Smooth muscle cell (in vitro differentiated cells): ENCODE results near the gene CD48. TPM values are rescaled to one million over a fixed set of nuclear protein-coding genes. Genes with fewer than 3 reads are reported as not detected.
"Not testable (repeated sequence)": the region's sequence is repeated elsewhere in the genome, so short reads cannot be mapped to it uniquely, and the experiment has no call there.

Experiments used
- DNase-seq: peaks from one replicate; lab custom pipeline; 2025; ENCODE audit not compliant: unreplicated experiment; lab: John Stamatoyannopoulos, UW
- H2AFZ ChIP-seq: fragments of 200-600 bp; sonication (generic); 2 replicates; pipeline ENCODE4 v1.6.0; 2016; ENCODE audit warnings: antibody characterized with exemption, low read depth, mild to moderate bottlenecking
- H3F3A ChIP-seq: fragments of 200-600 bp; sonication (generic); 2 replicates; pipeline ENCODE4 v1.6.0; 2017; ENCODE audit warnings: antibody characterized with exemption, low read depth
- H3K27ac ChIP-seq: fragments of 200-600 bp; sonication (generic); 2 replicates; pipeline ENCODE4 v1.5.1; 2016; ENCODE audit warnings: low read depth, mild to moderate bottlenecking
- H3K27me3 ChIP-seq: fragments of 200-600 bp; sonication (generic); 2 replicates; pipeline ENCODE4 v1.6.1; 2016; ENCODE audit warnings: low read depth, mild to moderate bottlenecking
- H3K36me3 ChIP-seq: fragments of 200-600 bp; sonication (generic); 2 replicates; pipeline ENCODE4 v1.5.1; 2016; ENCODE audit warnings: low read depth
- H3K4me1 ChIP-seq: fragments of 200-600 bp; sonication (generic); 2 replicates; pipeline ENCODE4 v1.5.1; 2016; ENCODE audit warnings: low read depth
- H3K4me2 ChIP-seq: fragments of 200-600 bp; sonication (generic); 2 replicates; pipeline ENCODE4 v1.6.0; 2016; ENCODE audit warnings: mild to moderate bottlenecking
- H3K4me3 ChIP-seq: fragments of 200-600 bp; sonication (generic); 2 replicates; pipeline ENCODE4 v1.5.1; 2016; ENCODE audit warnings: mild to moderate bottlenecking
- H3K79me2 ChIP-seq: fragments of 200-600 bp; sonication (generic); 2 replicates; pipeline ENCODE4 v1.6.0; 2016; ENCODE audit warnings: low read depth, mild to moderate bottlenecking
- H3K9ac ChIP-seq: fragments of 200-600 bp; sonication (generic); 2 replicates; pipeline ENCODE4 v1.6.0; 2016; ENCODE audit warnings: low read depth
- H3K9me3 ChIP-seq: fragments of 200-600 bp; sonication (generic); replicated peaks from 2 replicates; pipeline ENCODE4 v1.5.1; 2016; ENCODE audit warnings: low read depth
- H4K20me1 ChIP-seq: fragments of 200-600 bp; sonication (generic); 2 replicates; pipeline ENCODE4 v1.6.0; 2016; ENCODE audit warnings: low read depth
- CTCF ChIP-seq: fragments of 200-600 bp; sonication (generic); IDR thresholded peaks from 2 replicates; pipeline ENCODE4 v1.5.1; 2017; ENCODE audit warnings: borderline replicate concordance, mild to moderate bottlenecking, antibody characterized with exemption; ENCODE audit not compliant: insufficient read depth, poor library complexity, severe bottlenecking
- WGBS: methylation state at CpG from one replicate; pipeline ENCODE4 v1.1.7; 2016; ENCODE audit warnings: low lambda C conversion rate; 5-methylcytosine and 5-hydroxymethylcytosine counted together
- polyA plus RNA-seq: library from polyadenylated mRNA; unstranded; fragments of >200 nt; fragmentation: Nextera tagmentation; extraction: Ambion mirVana; gene quantifications from 2 replicates; pipeline ENCODE4 v1.2.1, GENCODE V29; 2016
- total RNA-seq: library from RNA; depleted of rRNA; stranded (reverse); fragments of >200 nt; gene quantifications from 2 replicates; pipeline ENCODE4 v1.2.3, GENCODE V29; 2014

Gene CD48
- total and polyA plus RNA-seq, 2 experiments from 2014 or later: 0.37 TPM; not detected in 1

- Histone ChIP-seq H3K9me3 (no peaks in the 10 kb centered on the region), H3K4me1 (no peaks in the 10 kb centered on the region), H3K4me2 (no peak overlapping the region), H3K36me3 (no peaks in the 10 kb centered on the region), H3F3A (no peaks in the 10 kb centered on the region), H3K9ac (no peak overlapping the region), H2AFZ (no peak overlapping the region), H3K27me3 (no peaks in the 10 kb centered on the region), H4K20me1 (no peaks in the 10 kb centered on the region), H3K27ac (no peak overlapping the region), H3K79me2 (no peaks in the 10 kb centered on the region), H3K4me3 (no peak overlapping the region)
- TF ChIP-seq CTCF: no peak
- WGBS: 95% methylated on average over 2 of the region's 2 CpGs
- no peak for DNase-seq
Measured at GRCh38 chr1:160738271-160738670, 26.6 kb upstream of the CD48 start.

DNA sequence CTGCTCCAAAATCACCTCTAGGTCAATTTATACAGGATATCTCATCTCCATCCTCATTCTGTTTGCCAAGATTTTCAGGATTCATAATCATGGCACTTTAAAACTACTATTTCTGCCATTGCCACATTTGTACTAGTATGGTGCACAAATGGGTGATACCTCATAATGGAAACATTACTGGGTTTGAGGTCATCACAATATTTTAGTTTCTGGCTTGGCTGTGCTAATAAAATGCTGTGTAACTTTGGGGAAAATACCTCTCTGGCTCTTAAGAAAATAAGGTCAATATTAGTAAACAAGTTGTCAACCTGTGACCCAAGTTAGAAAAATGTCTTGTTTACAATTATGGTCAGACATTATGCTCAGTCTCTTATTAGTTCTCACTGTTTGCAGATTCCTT lies 22.7 kb upstream of the CD48 start:
- no peak overlapping the region for H3K27ac ChIP-seq
- no peak for DNase-seq
- H3K9ac ChIP-seq: no peak overlapping the region
- H3K4me2 ChIP-seq: no peak overlapping the region
- H3K4me3 ChIP-seq: no peak overlapping the region
- H3K9me3 ChIP-seq: no peaks in the 10 kb centered on the region
- H3K27me3 ChIP-seq: no peaks in the 10 kb centered on the region
- no peaks in the 10 kb centered on the region for H3F3A ChIP-seq
- H4K20me1 ChIP-seq: no peaks in the 10 kb centered on the region
- no peak overlapping the region for H2AFZ ChIP-seq
- no peaks in the 10 kb centered on the region for H3K36me3 ChIP-seq
- no peak for TF ChIP-seq CTCF
- H3K79me2 ChIP-seq: no peaks in the 10 kb centered on the region
- H3K4me1 ChIP-seq: no peaks in the 10 kb centered on the region

GRCh38 chr1:160733898-160734297 lies 22.3 kb upstream of the CD48 start:
- H3K27me3 ChIP-seq: no peaks in the 10 kb centered on the region
- H3K4me1 ChIP-seq: no peaks in the 10 kb centered on the region
- H3F3A ChIP-seq: no peaks in the 10 kb centered on the region
- H3K36me3 ChIP-seq: no peaks in the 10 kb centered on the region
- no peaks in the 10 kb centered on the region for H3K9me3 ChIP-seq
- H3K9ac ChIP-seq: no peak overlapping the region
- H3K79me2 ChIP-seq: no peaks in the 10 kb centered on the region
- no peak overlapping the region for H3K27ac ChIP-seq
- H3K4me3 ChIP-seq: no peak overlapping the region
- no peak for TF ChIP-seq CTCF
- H3K4me2 ChIP-seq: no peak overlapping the region
- H2AFZ ChIP-seq: no peak overlapping the region
- DNase-seq: no peak
- no peaks in the 10 kb centered on the region for H4K20me1 ChIP-seq

GRCh38 chr1:160731990-160732389 lies 20.4 kb upstream of the CD48 start:
- WGBS: 62% methylated on average over 1 of the region's 1 CpG
- TF ChIP-seq CTCF: no peak

GRCh38 chr1:160731564-160731963 lies 19.9 kb upstream of the CD48 start:
- not testable (repeated sequence) for H3K9me3 ChIP-seq, H3K9ac ChIP-seq, H3K27ac ChIP-seq, H3F3A ChIP-seq, H3K79me2 ChIP-seq, H3K4me2 ChIP-seq, H2AFZ ChIP-seq, H3K4me3 ChIP-seq, H4K20me1 ChIP-seq, H3K4me1 ChIP-seq, H3K36me3 ChIP-seq, H3K27me3 ChIP-seq, DNase-seq
- WGBS: 81% methylated on average over 2 of the region's 2 CpGs

More at GRCh38 chr1:160731990-160732389, 20.4 kb upstream of the CD48 start:
- Histone ChIP-seq H3K4me2 (no peak overlapping the region), H2AFZ (no peak overlapping the region), H3K36me3 (no peaks in the 10 kb centered on the region), H3K4me1 (no peaks in the 10 kb centered on the region), H3K79me2 (no peaks in the 10 kb centered on the region), H3K27ac (no peak overlapping the region), H3K9ac (no peak overlapping the region), H3K4me3 (no peak overlapping the region), H3F3A (no peaks in the 10 kb centered on the region), H3K27me3 (no peaks in the 10 kb centered on the region), H3K9me3 (no peaks in the 10 kb centered on the region), H4K20me1 (no peaks in the 10 kb centered on the region)
- no peak for DNase-seq
